PC-3 (cell line): Measurements from ENCODE around the gene ANO7. TPM values are rescaled to one million over a fixed set of nuclear protein-coding genes. Genes with fewer than 3 reads are reported as not detected.

Experiments used
- ATAC-seq: fragments of 200-7000 bp; cut with Tn5 transposase; 2 replicates; pipeline ENCODE4 v1.9.1; 2020; ENCODE audit warnings: mild to moderate bottlenecking, moderate library complexity
- BruUV-seq: library from RNA; stranded (reverse); fragments of 400-500 nt; replicated peaks from 2 replicates; lab custom pipeline; 2021; lab: Mats Ljungman, UMichigan
- CTCF ChIA-PET: fragments of 300-600 bp; sonication (Branson Sonifier 250); formaldehyde crosslinking; loops from one replicate; lab custom pipeline; 2022; ENCODE audit warnings: antibody characterized with exemption; lab: Charles Lee
- POLR2A ChIA-PET: fragments of 300-600 bp; sonication (Branson Sonifier 250); formaldehyde crosslinking; loops from one replicate; lab custom pipeline; 2022; ENCODE audit warnings: antibody characterized with exemption; ENCODE audit not compliant: unreplicated experiment; lab: Charles Lee
- DNase-seq: peaks from one replicate; pipeline ENCODE4 v3.0.0-alpha.2; 2015
- H2AFZ ChIP-seq: fragments of 300-600 bp; sonication (generic); 2 replicates; pipeline ENCODE4 v1.6.0; 2016; ENCODE audit warnings: antibody characterized with exemption, low read length
- H3F3A ChIP-seq: fragments of 300-600 bp; sonication (generic); one replicate; pipeline ENCODE4 v1.6.0; 2017; ENCODE audit warnings: antibody characterized with exemption, low read length, control low read depth, mild to moderate bottlenecking; ENCODE audit not compliant: unreplicated experiment
- H3K27ac ChIP-seq: fragments of 300-600 bp; sonication (generic); 2 replicates; pipeline ENCODE4 v1.5.1; 2016; ENCODE audit warnings: mild to moderate bottlenecking, low read length
- H3K27me3 ChIP-seq: fragments of 300-600 bp; sonication (generic); 2 replicates; pipeline ENCODE4 v1.6.1; 2016; ENCODE audit warnings: low read length, mixed read lengths
- H3K36me3 ChIP-seq: fragments of 300-600 bp; sonication (generic); 2 replicates; pipeline ENCODE4 v1.6.1; 2016; ENCODE audit warnings: low read depth, mixed run types, low read length, mixed read lengths
- H3K4me1 ChIP-seq: fragments of 300-600 bp; sonication (generic); 2 replicates; pipeline ENCODE4 v1.5.1; 2016; ENCODE audit warnings: low read length; ENCODE audit not compliant: insufficient read depth
- H3K4me2 ChIP-seq: fragments of 300-600 bp; sonication (generic); 2 replicates; pipeline ENCODE4 v1.6.0; 2016; ENCODE audit warnings: low read length
- H3K4me3 ChIP-seq: fragments of 300-600 bp; sonication (generic); 2 replicates; pipeline ENCODE4 v1.5.1; 2016; ENCODE audit warnings: mild to moderate bottlenecking, low read length, mixed read lengths
- H3K79me2 ChIP-seq: fragments of 300-600 bp; sonication (generic); 2 replicates; pipeline ENCODE4 v1.6.1; 2017; ENCODE audit warnings: low read length, mixed read lengths
- H3K9ac ChIP-seq: fragments of 300-600 bp; sonication (generic); 2 replicates; pipeline ENCODE4 v1.6.0; 2016; ENCODE audit warnings: mild to moderate bottlenecking, low read length
- H3K9me2 ChIP-seq: fragments of 300-600 bp; sonication (generic); replicated peaks from 2 replicates; pipeline ENCODE4 v1.6.1; 2016; ENCODE audit warnings: mixed run types, low read length, mixed read lengths
- H3K9me3 ChIP-seq: fragments of 300-600 bp; sonication (generic); 2 replicates; pipeline ENCODE4 v1.6.1; 2016; ENCODE audit warnings: low read length, mixed read lengths
- H4K20me1 ChIP-seq: fragments of 300-600 bp; sonication (generic); 2 replicates; pipeline ENCODE4 v1.6.1; 2016; ENCODE audit warnings: low read length, mixed read lengths
- CTCF ChIP-seq: fragments of 300-600 bp; sonication (generic); conservative IDR thresholded peaks from 2 replicates; pipeline ENCODE4 v1.5.1; 2017; ENCODE audit warnings: antibody characterized with exemption, low read depth, mild to moderate bottlenecking, low read length
- EZH2 ChIP-seq: fragments of 300-600 bp; sonication (generic); IDR thresholded peaks from one replicate; pipeline ENCODE4 v1.6.1; 2017; ENCODE audit warnings: antibody characterized with exemption, mild to moderate bottlenecking, low read length; ENCODE audit not compliant: unreplicated experiment
- EZH2phosphoT487 ChIP-seq: fragments of 300-600 bp; sonication (generic); IDR thresholded peaks from 2 replicates; pipeline ENCODE4 v1.6.1; 2018; ENCODE audit warnings: mild to moderate bottlenecking, antibody characterized with exemption, low read length, borderline replicate concordance
- intact Hi-C: fragments of 100-400 bp; cut with micrococcal nuclease; formaldehyde crosslinking; loops from 2 replicates; pipeline ENCODE4 v1.9.0; 2023
- total RNA-seq: library from RNA; depleted of rRNA; stranded (reverse); fragments of >200 nt; gene quantifications from 2 replicates; pipeline ENCODE4 v1.2.3, GENCODE V29; 2014

ANO7 gene
- total RNA-seq, 1 experiment from 2014 or later = 2.6 TPM

DNA sequence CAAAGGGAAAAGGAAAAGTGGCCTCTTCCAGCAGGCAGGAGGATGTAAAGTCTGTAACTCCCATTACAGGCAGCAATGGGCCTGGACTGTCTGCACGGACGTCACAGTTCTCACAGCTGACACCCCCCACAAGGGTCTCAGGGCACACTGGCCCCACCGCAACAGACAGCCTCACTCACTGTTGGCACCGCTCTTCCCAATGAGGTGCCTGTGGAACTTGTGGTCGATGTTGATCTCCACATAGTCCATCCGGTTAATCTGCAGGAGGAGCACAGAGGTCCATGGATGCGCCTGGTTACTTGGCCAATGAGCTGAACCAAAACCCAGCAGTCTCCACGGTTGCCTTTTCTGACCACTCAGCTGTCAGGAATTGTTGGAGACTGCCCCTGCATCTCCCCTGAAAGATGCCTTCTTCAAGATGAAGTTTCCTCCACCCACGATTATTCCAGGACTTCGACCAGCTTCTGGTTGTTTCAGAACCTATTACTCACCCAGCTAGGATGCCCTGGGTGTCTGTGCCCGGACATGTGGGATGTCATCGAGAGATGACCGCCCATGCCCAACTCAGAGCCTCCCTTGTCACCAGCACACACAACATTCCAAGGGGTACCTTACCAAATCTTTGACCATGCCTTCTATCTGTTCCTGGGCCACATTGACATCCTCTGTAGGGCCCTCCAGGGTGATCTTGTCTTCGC, 64.5 kb downstream of the ANO7 start:
- H3K9ac ChIP-seq = no peak overlapping the region
- POLR2A ChIA-PET = no interaction called here
- no peaks in the 10 kb centered on the region for H3K27me3 ChIP-seq
- ATAC-seq = no peak
- no peak overlapping the region for H3K27ac ChIP-seq
- no peak for DNase-seq
- no TSS peak for BruUV-seq
- no peaks in the 10 kb centered on the region for H3K4me1 ChIP-seq
- H3K79me2 ChIP-seq = no peaks in the 10 kb centered on the region
- peaks cover 87% of the 10 kb centered on the region for H3K36me3 ChIP-seq
- intact Hi-C loops = no loop called here
- no peak overlapping the region for H2AFZ ChIP-seq
- H3F3A ChIP-seq = no peaks in the 10 kb centered on the region
- no peaks in the 10 kb centered on the region for H3K9me2 ChIP-seq
- H4K20me1 ChIP-seq = 0 out of 2 replicates have a peak, but pooled peaks cover 3% of the 10 kb centered on the region
- no peak overlapping the region for H3K4me3 ChIP-seq
- H3K4me2 ChIP-seq = no peak overlapping the region
- CTCF ChIA-PET = no interaction called here
- H3K9me3 ChIP-seq = no peaks in the 10 kb centered on the region
- no peak for TF ChIP-seq EZH2phosphoT487
- TF ChIP-seq CTCF = no peak

DNA sequence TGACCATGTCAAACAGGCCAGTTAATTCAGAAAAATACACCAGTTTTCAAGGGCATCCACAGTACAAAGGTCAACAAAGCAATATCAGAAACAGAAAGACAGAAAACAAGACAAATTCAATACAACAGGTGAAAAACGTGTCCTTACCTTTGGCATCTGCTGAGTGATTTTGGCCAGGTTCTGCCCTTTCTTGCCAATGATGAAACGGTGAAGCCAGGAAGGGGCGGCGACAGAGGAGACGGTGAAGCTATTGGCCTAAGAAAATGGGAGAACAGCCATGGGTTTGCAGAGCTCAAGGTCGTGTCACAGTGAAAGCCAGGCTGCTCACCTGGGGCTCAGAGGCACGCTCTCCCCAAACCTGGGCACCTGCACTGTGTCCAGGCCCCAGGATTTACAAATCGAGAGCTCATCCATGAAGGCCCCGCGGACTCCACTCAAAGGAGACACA, 66.5 kb downstream of the ANO7 start:
- no TSS peak for BruUV-seq
- no peak for ATAC-seq
- H3K4me3 ChIP-seq = no peak overlapping the region
- peaks cover 72% of the 10 kb centered on the region for H3K36me3 ChIP-seq
- H3K27ac ChIP-seq = no peak overlapping the region
- H3K79me2 ChIP-seq = no peaks in the 10 kb centered on the region
- H3K4me1 ChIP-seq = no peaks in the 10 kb centered on the region
- no peak for DNase-seq
- TF ChIP-seq EZH2 (no peak), CTCF (no peak), EZH2phosphoT487 (no peak)
- intact Hi-C loops = no loop called here
- H3K27me3 ChIP-seq = no peaks in the 10 kb centered on the region
- H4K20me1 ChIP-seq = 0 out of 2 replicates have a peak, but pooled peaks cover 3% of the 10 kb centered on the region
- ChIA-PET POLR2A (no interaction called here), CTCF (no interaction called here)
- no peaks in the 10 kb centered on the region for H3K9me3 ChIP-seq
- no peak overlapping the region for H2AFZ ChIP-seq
- no peaks in the 10 kb centered on the region for H3K9me2 ChIP-seq
- H3F3A ChIP-seq = no peaks in the 10 kb centered on the region
- no peak overlapping the region for H3K4me2 ChIP-seq
- H3K9ac ChIP-seq = no peak overlapping the region

DNA sequence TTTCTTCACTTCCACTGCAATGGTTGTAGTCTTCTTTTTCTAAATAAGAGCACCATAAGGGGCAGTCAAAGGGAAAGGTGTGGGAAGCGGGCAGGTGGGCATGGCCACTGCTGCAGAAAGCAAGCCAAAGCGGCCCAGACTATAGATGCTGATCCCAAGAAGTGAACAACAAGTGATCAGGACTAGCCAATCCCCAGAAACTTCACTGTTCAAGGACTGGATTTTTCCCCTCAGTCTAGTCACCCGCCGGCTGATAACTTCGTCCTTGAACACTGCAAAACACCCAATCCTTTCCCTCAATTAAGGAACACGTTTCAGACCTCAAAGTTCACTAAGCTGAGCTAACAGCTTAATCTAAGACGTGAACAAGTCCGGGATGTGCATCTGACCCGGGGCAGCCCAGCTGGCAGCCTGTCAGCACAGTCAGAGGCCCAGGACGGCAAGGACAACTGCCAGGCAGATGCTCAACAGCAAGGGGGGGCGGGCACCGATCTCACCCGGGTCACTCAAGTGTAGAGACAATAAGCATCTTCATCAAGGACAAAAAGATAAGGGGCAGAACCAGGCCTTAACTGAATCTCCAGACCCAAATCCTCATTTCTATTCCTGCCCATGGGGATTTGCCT, 67.2 kb downstream of the ANO7 start:
- CTCF ChIA-PET = no interaction called here
- no TSS peak for BruUV-seq
- DNase-seq (no peak), ATAC-seq (no peak)
- POLR2A ChIA-PET = no interaction called here
- H2AFZ ChIP-seq = no peak overlapping the region
- H3K36me3 ChIP-seq = peaks cover 70% of the 10 kb centered on the region
- H3K27ac ChIP-seq = no peak overlapping the region
- no peak overlapping the region for H3K4me2 ChIP-seq
- intact Hi-C loops = no loop called here
- no peaks in the 10 kb centered on the region for H3K79me2 ChIP-seq
- no peak overlapping the region for H3K9ac ChIP-seq
- TF ChIP-seq EZH2 (no peak), EZH2phosphoT487 (no peak), CTCF (no peak)
- H4K20me1 ChIP-seq = 0 out of 2 replicates have a peak, but pooled peaks cover 3% of the 10 kb centered on the region
- H3K9me2 ChIP-seq = no peaks in the 10 kb centered on the region
- H3K4me1 ChIP-seq = no peaks in the 10 kb centered on the region
- H3K9me3 ChIP-seq = no peaks in the 10 kb centered on the region
- H3K4me3 ChIP-seq = no peak overlapping the region
- no peaks in the 10 kb centered on the region for H3F3A ChIP-seq
- H3K27me3 ChIP-seq = no peaks in the 10 kb centered on the region
